IPS-20b (cell line): ENCODE data around the gene MYH16.

Experiments used
- H3K27ac ChIP-seq: one replicate; pipeline ENCODE4 v1.5.1; 2013; ENCODE audit warnings: low read length
- H3K27me3 ChIP-seq: 2 replicates; pipeline ENCODE4 v1.6.1; 2013; ENCODE audit warnings: mild to moderate bottlenecking, low read length, inconsistent platforms; ENCODE audit not compliant: insufficient read depth
- H3K36me3 ChIP-seq: 2 replicates; pipeline ENCODE4 v1.6.1; 2013; ENCODE audit warnings: low read depth, mild to moderate bottlenecking, inconsistent platforms, low read length, moderate library complexity; ENCODE audit not compliant: insufficient read depth
- H3K4me1 ChIP-seq: 2 replicates; pipeline ENCODE4 v1.6.1; 2013; ENCODE audit warnings: mild to moderate bottlenecking, control low read depth, inconsistent platforms, low read length, moderate library complexity; ENCODE audit not compliant: insufficient read depth
- H3K4me3 ChIP-seq: 2 replicates; pipeline ENCODE4 v1.5.1; 2013; ENCODE audit warnings: mild to moderate bottlenecking, low read length, inconsistent platforms
- H3K9ac ChIP-seq: 2 replicates; pipeline ENCODE4 v1.6.1; 2013; ENCODE audit warnings: low read depth, mild to moderate bottlenecking, inconsistent platforms, low read length, moderate library complexity
- H3K9me3 ChIP-seq: 2 replicates; pipeline ENCODE4 v1.6.1; 2013; ENCODE audit warnings: mild to moderate bottlenecking, low read depth, low read length, inconsistent platforms; ENCODE audit not compliant: insufficient read depth

Gene MYH16

DNA sequence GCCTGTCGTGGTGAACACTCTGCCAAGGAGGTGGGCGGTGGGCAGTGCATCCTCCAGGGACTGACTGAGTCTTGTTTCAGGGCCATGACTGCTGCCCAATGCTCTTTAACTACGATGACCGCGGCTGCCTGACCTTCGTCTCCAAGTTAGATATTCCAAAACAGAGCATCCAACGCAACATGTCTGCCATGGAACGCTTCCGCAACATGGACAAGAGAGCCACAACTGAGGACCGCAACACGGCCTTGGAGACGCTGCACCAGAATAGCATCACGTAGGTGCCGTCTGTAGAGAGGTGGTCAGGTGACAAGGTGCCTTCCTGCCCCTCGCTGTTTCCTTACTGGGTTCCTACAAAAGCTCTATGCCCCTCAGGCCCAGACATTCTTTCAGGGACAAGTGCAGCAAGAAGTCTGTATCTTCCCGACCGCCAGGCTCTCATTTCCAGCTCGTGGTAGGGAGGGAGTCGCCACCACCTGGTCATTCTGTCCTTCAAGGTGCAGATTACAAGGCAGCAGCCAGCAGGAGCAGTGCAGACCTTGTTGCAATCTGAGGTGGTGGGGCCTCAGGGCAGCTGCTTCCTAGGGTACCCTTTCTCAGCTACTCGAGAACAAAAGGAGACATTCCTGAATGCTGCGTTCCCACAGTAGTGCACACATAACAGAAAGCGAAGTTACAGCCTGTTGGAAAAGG is 87.0 kb downstream of the MYH16 start:
- no peaks in the 10 kb centered on the region for H3K9me3 ChIP-seq
- 0 out of 2 replicates have a peak, but pooled peaks cover 2% of the 10 kb centered on the region for H3K4me1 ChIP-seq
- no peaks in the 10 kb centered on the region for H3K27me3 ChIP-seq
- H3K9ac ChIP-seq: no peak overlapping the region
- no peak overlapping the region for H3K4me3 ChIP-seq
- H3K27ac ChIP-seq: no peak overlapping the region
- H3K36me3 ChIP-seq: peaks cover 72% of the 10 kb centered on the region
